Testis (tissue), 2 donors: ENCODE data around the gene DCP1B.

Experiments used
- CTCF ChIP-seq, 3 experiments: fragments of 450-650 bp in 2 of 3; fragments of 200-600 bp in 1 of 3; sonication (generic) in 1 of 3; IDR thresholded peaks; one replicate each; pipeline ENCODE4 v1.5.1; 2016 to 2019; ENCODE audit warnings: antibody characterized with exemption in 3 of 3, mild to moderate bottlenecking in 2 of 3, moderate library complexity in 1 of 3
- POLR2A ChIP-seq: fragments of 450-650 bp; IDR thresholded peaks from one replicate; pipeline ENCODE4 v1.6.1; 2017; ENCODE audit warnings: antibody characterized with exemption, mild to moderate bottlenecking, moderate library complexity

DNA sequence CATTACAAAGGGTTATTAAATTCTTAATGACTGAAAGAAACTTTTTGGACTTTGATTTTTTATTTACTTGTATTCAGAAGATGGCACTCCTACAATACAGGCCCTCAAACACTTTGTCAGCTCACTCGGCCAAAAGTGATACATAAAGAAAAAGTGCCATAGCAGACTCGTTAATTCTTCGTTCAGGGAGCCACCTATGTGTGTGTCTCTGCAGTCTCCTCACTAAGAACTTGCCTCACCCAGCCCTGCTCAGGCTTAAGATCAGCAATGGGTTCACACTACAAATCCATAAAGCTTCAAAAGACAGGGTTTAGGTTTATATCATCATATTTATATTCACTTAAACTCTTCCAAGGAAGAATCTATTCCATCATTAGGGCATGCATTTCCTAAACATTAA lies 11.5 kb downstream of the DCP1B start:
- no peak for TF ChIP-seq CTCF (IDR thresholded peaks at IDR 0.05)
- TF ChIP-seq POLR2A = no peak
